Calu3 (cell line): ENCODE results near the gene EIF5AL1. TPM values are rescaled to one million over a fixed set of nuclear protein-coding genes. Genes with fewer than 3 reads are reported as not detected.

Experiments used
- BruUV-seq: library from RNA; stranded (reverse); fragments of 400-500 nt; replicated peaks from 2 replicates; lab custom pipeline; 2021; lab: Mats Ljungman, UMichigan
- CTCF ChIA-PET: fragments of 300-600 bp; sonication (Branson Sonifier 250); formaldehyde crosslinking; loops from one replicate; lab custom pipeline; 2022; ENCODE audit warnings: antibody characterized with exemption; lab: Charles Lee
- DNase-seq: peaks from one replicate; pipeline ENCODE4 v3.0.0; 2022
- H3K27ac Mint-ChIP-seq: one replicate; pipeline ENCODE4 v1.8.0; 2022; ENCODE audit warnings: mixed read lengths; ENCODE audit not compliant: unreplicated experiment
- H3K27me3 Mint-ChIP-seq: one replicate; pipeline ENCODE4 v1.8.0; 2022; ENCODE audit warnings: mixed read lengths; ENCODE audit not compliant: unreplicated experiment
- H3K36me3 Mint-ChIP-seq: one replicate; pipeline ENCODE4 v1.8.0; 2022; ENCODE audit warnings: mild to moderate bottlenecking, moderate library complexity, mixed read lengths; ENCODE audit not compliant: insufficient read depth, unreplicated experiment
- H3K4me1 Mint-ChIP-seq: one replicate; pipeline ENCODE4 v1.8.0; 2022; ENCODE audit warnings: mild to moderate bottlenecking, low read depth, mixed read lengths; ENCODE audit not compliant: unreplicated experiment
- H3K4me3 Mint-ChIP-seq: one replicate; pipeline ENCODE4 v1.8.0; 2022; ENCODE audit warnings: mild to moderate bottlenecking, low read depth, moderate library complexity, mixed read lengths; ENCODE audit not compliant: unreplicated experiment
- H3K9me3 Mint-ChIP-seq: one replicate; pipeline ENCODE4 v1.8.0; 2022; ENCODE audit warnings: low read depth, mixed read lengths; ENCODE audit not compliant: unreplicated experiment
- CTCF ChIP-seq: fragments of 200-600 bp; IDR thresholded peaks from one replicate; pipeline ENCODE4 v1.8.0; 2022; ENCODE audit warnings: antibody characterized with exemption; ENCODE audit not compliant: unreplicated experiment
- intact Hi-C: fragments of 100-400 bp; cut with micrococcal nuclease; formaldehyde crosslinking; loops from one replicate; pipeline ENCODE4 v1.10.0; 2022; ENCODE audit not compliant: unreplicated experiment
- total RNA-seq: library from RNA; stranded (reverse); gene quantifications from 2 replicates; pipeline ENCODE4 v1.2.3, GENCODE V29; 2022

The EIF5AL1 gene
- total RNA-seq, 1 experiment from 2014 or later: 0.19 TPM

- H3K9me3 Mint-ChIP-seq: no peaks in the 10 kb centered on the region
- no peak within 1 kb of the TSS for H3K4me3 Mint-ChIP-seq
- H3K27ac Mint-ChIP-seq: no peak within 1 kb of the TSS
- H3K4me1 Mint-ChIP-seq: peaks cover 32% of the 10 kb centered on the region
- H3K27me3 Mint-ChIP-seq: peaks cover 40% of the 10 kb centered on the region
- intact Hi-C loops: loop anchor here (2.0 kb wide), 1 partner anchor 369 kb away; no protein-coding TSS in a partner anchor
- DNase-seq: no peak
- no TSS peak for BruUV-seq
- CTCF ChIA-PET: interaction anchor here (0.8 to 2.0 kb wide), 3 partner anchors 9 to 485 kb away, joined by 3 to 9 read pairs (median 3); no protein-coding TSS in a partner anchor
- TF ChIP-seq CTCF: no peak
- H3K36me3 Mint-ChIP-seq: peaks cover 10% of the 10 kb centered on the region
Observed at GRCh38 chr10:79560160-79560709, 47.9 kb downstream of the EIF5AL1 start, which contains the start of gene SFTPA2. Gene SFTPA2 (minus strand): TSS chr10:79560407. CDS start chr10:79559483, 924 bp downstream.

GRCh38 chr10:79561257-79561656 is 48.9 kb downstream of the EIF5AL1 start:
- no peak for TF ChIP-seq CTCF
- intact Hi-C loops: loop anchor here (2.0 kb wide), 1 partner anchor 368 kb away; no protein-coding TSS in a partner anchor

GRCh38 chr10:79562135-79562756 is 49.9 kb downstream of the EIF5AL1 start:
- H3K36me3 Mint-ChIP-seq: peaks cover 10% of the 10 kb centered on the region
- intact Hi-C loops: loop anchor here (2.0 kb wide), 1 partner anchor 47 kb away; no protein-coding TSS in a partner anchor
- CTCF ChIA-PET: interaction anchor here (1.1 kb wide), 1 partner anchor 24 kb away, joined by 3 read pairs; no protein-coding TSS in a partner anchor
- no peaks in the 10 kb centered on the region for H3K9me3 Mint-ChIP-seq
- peak overlapping the region; percentile 35 for H3K4me3 Mint-ChIP-seq
- H3K27ac Mint-ChIP-seq: no peak overlapping the region
- peaks cover 20% of the 10 kb centered on the region for H3K27me3 Mint-ChIP-seq
- peak; percentile 87 for DNase-seq
- TF ChIP-seq CTCF: peak; percentile 88
- peaks cover 32% of the 10 kb centered on the region for H3K4me1 Mint-ChIP-seq
- BruUV-seq: no TSS peak

More at GRCh38 chr10:79561257-79561656, 48.9 kb downstream of the EIF5AL1 start:
- Mint-ChIP-seq H3K4me3 (no peak overlapping the region), H3K36me3 (peaks cover 10% of the 10 kb centered on the region), H3K27ac (no peak overlapping the region), H3K27me3 (peaks cover 30% of the 10 kb centered on the region), H3K4me1 (peaks cover 32% of the 10 kb centered on the region), H3K9me3 (no peaks in the 10 kb centered on the region)
- no TSS peak for BruUV-seq
- peak; percentile 15 for DNase-seq
- CTCF ChIA-PET: interaction anchor here (1.5 to 2.0 kb wide), 2 partner anchors 10 to 24 kb away, joined by 3 to 9 read pairs; no protein-coding TSS in a partner anchor

GRCh38 chr10:79563426-79563825 is 51.1 kb downstream of the EIF5AL1 start:
- BruUV-seq: no TSS peak
- Mint-ChIP-seq H3K27ac (no peak overlapping the region), H3K4me1 (peaks cover 32% of the 10 kb centered on the region), H3K36me3 (peaks cover 10% of the 10 kb centered on the region), H3K9me3 (no peaks in the 10 kb centered on the region), H3K4me3 (no peak overlapping the region), H3K27me3 (peaks cover 8% of the 10 kb centered on the region)
- CTCF ChIA-PET: no interaction called here
- DNase-seq: no peak
- intact Hi-C loops: loop anchor here (2.0 kb wide), 1 partner anchor 45 kb away; no protein-coding TSS in a partner anchor
- no peak for TF ChIP-seq CTCF

Other genes with a start within 250 kb of the EIF5AL1 start
- gene PPIF, start 165.1 kb upstream of the EIF5AL1 start, total RNA-seq: 77.2 and 86.2 TPM in 2 replicates
- 0.98 and 1.4 TPM in 2 replicates for gene ZCCHC24, start 66.9 kb upstream of the EIF5AL1 start, total RNA-seq
- gene SFTPA2, start 47.9 kb downstream of the EIF5AL1 start, total RNA-seq: 0.21 and 0.86 TPM in 2 replicates
- gene SFTPA1, start 98.4 kb downstream of the EIF5AL1 start, total RNA-seq: not detected in 2 replicates
- 0.76 and 0.78 TPM in 2 replicates for gene NUTM2B, start 190.7 kb downstream of the EIF5AL1 start, total RNA-seq